Stimulated activated memory B cell treated with anti-CD40 and anti-IgM and Interleukin-4, amounts not matched to agents 10 μg/mL and 1 μg/mL and 100 μg/mL, for 72 hours (primary cell): Measurements from ENCODE around the gene AFAP1.
A peak's percentile ranks its signal among the peaks of the same experiment; 100 is the strongest.

ENCODE experiments used
- ATAC-seq: fragments of 150-1000 bp; cut with Tn5 transposase; 2 replicates; pipeline ENCODE4 v1.10.0; 2021
- H3K27ac Mint-ChIP-seq: one replicate; pipeline ENCODE4 v1.8.0; 2022; ENCODE audit warnings: mild to moderate bottlenecking, mixed read lengths
- H3K27me3 Mint-ChIP-seq: one replicate; pipeline ENCODE4 v1.8.0; 2022; ENCODE audit warnings: mixed read lengths
- H3K36me3 Mint-ChIP-seq: one replicate; pipeline ENCODE4 v1.8.0; 2022; ENCODE audit warnings: mixed read lengths
- H3K4me1 Mint-ChIP-seq: one replicate; pipeline ENCODE4 v1.8.0; 2022; ENCODE audit warnings: mixed read lengths
- H3K4me3 Mint-ChIP-seq: one replicate; pipeline ENCODE4 v1.8.0; 2022; ENCODE audit warnings: mild to moderate bottlenecking, moderate library complexity, mixed read lengths
- H3K9me3 Mint-ChIP-seq: one replicate; pipeline ENCODE4 v1.8.0; 2022; ENCODE audit warnings: mixed read lengths

AFAP1 gene

GRCh38 chr4:7745301-7745885 lies 194.3 kb downstream of the AFAP1 start:
- no peak overlapping the region for H3K4me3 Mint-ChIP-seq
- peaks cover 20% of the 10 kb centered on the region for H3K27me3 Mint-ChIP-seq
- H3K4me1 Mint-ChIP-seq, result no peaks in the 10 kb centered on the region
- no peaks in the 10 kb centered on the region for H3K36me3 Mint-ChIP-seq
- no peak overlapping the region for H3K27ac Mint-ChIP-seq
- H3K9me3 Mint-ChIP-seq, result no peaks in the 10 kb centered on the region
- ATAC-seq, result no peak

GRCh38 chr4:7744142-7744804 lies 195.4 kb downstream of the AFAP1 start:
- Mint-ChIP-seq H3K4me3 (no peak overlapping the region), H3K4me1 (no peaks in the 10 kb centered on the region), H3K36me3 (no peaks in the 10 kb centered on the region), H3K27ac (no peak overlapping the region), H3K9me3 (no peaks in the 10 kb centered on the region), H3K27me3 (peaks cover 20% of the 10 kb centered on the region)
- ATAC-seq, result no peak

- Mint-ChIP-seq H3K9me3 (no peaks in the 10 kb centered on the region), H3K27me3 (peaks cover 20% of the 10 kb centered on the region), H3K4me3 (no peak overlapping the region), H3K27ac (no peak overlapping the region), H3K36me3 (no peaks in the 10 kb centered on the region), H3K4me1 (no peaks in the 10 kb centered on the region)
- no peak for ATAC-seq
Measured at GRCh38 chr4:7742807-7743280, 196.8 kb downstream of the AFAP1 start.

GRCh38 chr4:7741946-7742806 lies 197.5 kb downstream of the AFAP1 start:
- Mint-ChIP-seq H3K27ac (no peak overlapping the region), H3K36me3 (no peaks in the 10 kb centered on the region), H3K4me3 (no peak overlapping the region), H3K27me3 (peaks cover 17% of the 10 kb centered on the region), H3K4me1 (no peaks in the 10 kb centered on the region), H3K9me3 (no peaks in the 10 kb centered on the region)
- no peak for ATAC-seq

- Mint-ChIP-seq H3K4me1 (no peaks in the 10 kb centered on the region), H3K27me3 (peaks cover 11% of the 10 kb centered on the region), H3K4me3 (no peak overlapping the region), H3K27ac (no peak overlapping the region), H3K36me3 (no peaks in the 10 kb centered on the region), H3K9me3 (no peaks in the 10 kb centered on the region)
- ATAC-seq, result no peak
Measured at GRCh38 chr4:7740866-7741525, 198.7 kb downstream of the AFAP1 start.

GRCh38 chr4:7739918-7740865 lies 199.5 kb downstream of the AFAP1 start:
- H3K4me3 Mint-ChIP-seq, result no peak overlapping the region
- no peaks in the 10 kb centered on the region for H3K4me1 Mint-ChIP-seq
- no peaks in the 10 kb centered on the region for H3K9me3 Mint-ChIP-seq
- no peak for ATAC-seq
- H3K27ac Mint-ChIP-seq, result no peak overlapping the region
- peaks cover 3% of the 10 kb centered on the region for H3K27me3 Mint-ChIP-seq
- no peaks in the 10 kb centered on the region for H3K36me3 Mint-ChIP-seq

GRCh38 chr4:7739077-7739917 lies 200.4 kb downstream of the AFAP1 start:
- H3K4me3 Mint-ChIP-seq, result no peak overlapping the region
- peak; percentile 13 for ATAC-seq
- no peak overlapping the region for H3K27ac Mint-ChIP-seq
- no peaks in the 10 kb centered on the region for H3K36me3 Mint-ChIP-seq
- no peaks in the 10 kb centered on the region for H3K4me1 Mint-ChIP-seq
- no peaks in the 10 kb centered on the region for H3K9me3 Mint-ChIP-seq
- H3K27me3 Mint-ChIP-seq, result no peaks in the 10 kb centered on the region

GRCh38 chr4:7738458-7739076 lies 201.1 kb downstream of the AFAP1 start:
- Mint-ChIP-seq H3K27me3 (no peaks in the 10 kb centered on the region), H3K36me3 (no peaks in the 10 kb centered on the region), H3K9me3 (no peaks in the 10 kb centered on the region), H3K27ac (no peak overlapping the region), H3K4me1 (no peaks in the 10 kb centered on the region), H3K4me3 (no peak overlapping the region)
- ATAC-seq, result no peak

- no peaks in the 10 kb centered on the region for H3K9me3 Mint-ChIP-seq
- no peaks in the 10 kb centered on the region for H3K27me3 Mint-ChIP-seq
- no peaks in the 10 kb centered on the region for H3K4me1 Mint-ChIP-seq
- no peak for ATAC-seq
- no peaks in the 10 kb centered on the region for H3K36me3 Mint-ChIP-seq
- no peak overlapping the region for H3K4me3 Mint-ChIP-seq
- H3K27ac Mint-ChIP-seq, result no peak overlapping the region
Measured at GRCh38 chr4:7737752-7738457, 201.8 kb downstream of the AFAP1 start.

GRCh38 chr4:7737268-7737645 lies 202.4 kb downstream of the AFAP1 start:
- Mint-ChIP-seq H3K27ac (no peak overlapping the region), H3K4me3 (no peak overlapping the region), H3K9me3 (no peaks in the 10 kb centered on the region), H3K4me1 (no peaks in the 10 kb centered on the region), H3K27me3 (no peaks in the 10 kb centered on the region), H3K36me3 (no peaks in the 10 kb centered on the region)
- no peak for ATAC-seq

GRCh38 chr4:7736436-7737267 lies 203.0 kb downstream of the AFAP1 start:
- no peak for ATAC-seq
- H3K4me3 Mint-ChIP-seq, result no peak overlapping the region
- no peak overlapping the region for H3K27ac Mint-ChIP-seq
- H3K4me1 Mint-ChIP-seq, result no peaks in the 10 kb centered on the region
- no peaks in the 10 kb centered on the region for H3K27me3 Mint-ChIP-seq
- no peaks in the 10 kb centered on the region for H3K9me3 Mint-ChIP-seq
- H3K36me3 Mint-ChIP-seq, result no peaks in the 10 kb centered on the region

GRCh38 chr4:7735961-7736360 lies 203.7 kb downstream of the AFAP1 start:
- no peak overlapping the region for H3K27ac Mint-ChIP-seq
- H3K9me3 Mint-ChIP-seq, result no peaks in the 10 kb centered on the region
- ATAC-seq, result no peak
- H3K27me3 Mint-ChIP-seq, result no peaks in the 10 kb centered on the region
- no peaks in the 10 kb centered on the region for H3K36me3 Mint-ChIP-seq
- no peaks in the 10 kb centered on the region for H3K4me1 Mint-ChIP-seq
- no peak overlapping the region for H3K4me3 Mint-ChIP-seq
